OCI-LY1 (cell line): Measurements from ENCODE around the gene LDLR.

Experiments
- H2AFZ ChIP-seq: fragments of 200-600 bp; sonication (generic), shearing (Covaris generic); 2 replicates; pipeline ENCODE4 v1.6.0; 2014; ENCODE audit warnings: antibody characterized with exemption, mild to moderate bottlenecking, low read length
- H3F3A ChIP-seq: fragments of 200-600 bp; sonication (generic), shearing (Covaris generic); 2 replicates; pipeline ENCODE4 v1.6.0; 2014; ENCODE audit warnings: mild to moderate bottlenecking, antibody characterized with exemption, low read length, moderate library complexity; ENCODE audit not compliant: insufficient read depth
- H3K27ac ChIP-seq: fragments of 200-600 bp; sonication (generic); 2 replicates; pipeline ENCODE4 v1.5.1; 2014; ENCODE audit warnings: low read length, mixed run types, mild to moderate bottlenecking, low read depth; ENCODE audit not compliant: poor library complexity, severe bottlenecking
- H3K27me3 ChIP-seq: fragments of 200-600 bp; sonication (generic); 2 replicates; pipeline ENCODE4 v1.6.0; 2014; ENCODE audit warnings: antibody characterized with exemption, mild to moderate bottlenecking, low read length, moderate library complexity; ENCODE audit not compliant: insufficient read depth
- H3K36me3 ChIP-seq: fragments of 200-600 bp; sonication (generic); 2 replicates; pipeline ENCODE4 v1.6.1; 2014; ENCODE audit warnings: mild to moderate bottlenecking, antibody characterized with exemption, low read length, moderate library complexity, mixed read lengths; ENCODE audit not compliant: insufficient read depth
- H3K4me1 ChIP-seq: fragments of 200-600 bp; sonication (generic); 2 replicates; pipeline ENCODE4 v1.5.1; 2014; ENCODE audit warnings: mild to moderate bottlenecking, low read length, moderate library complexity; ENCODE audit not compliant: insufficient read depth, severe bottlenecking
- H3K4me2 ChIP-seq: fragments of 200-600 bp; sonication (generic), shearing (Covaris generic); 2 replicates; pipeline ENCODE4 v1.6.1; 2014; ENCODE audit warnings: low read length
- H3K4me3 ChIP-seq: fragments of 200-600 bp; sonication (generic); 2 replicates; pipeline ENCODE4 v1.5.1; 2014; ENCODE audit warnings: low read length, low read depth, mild to moderate bottlenecking, mixed read lengths; ENCODE audit not compliant: poor library complexity, severe bottlenecking
- H3K79me2 ChIP-seq: fragments of 200-600 bp; shearing (Covaris generic); 2 replicates; pipeline ENCODE4 v1.6.1; 2016; ENCODE audit warnings: mixed run types, low read length, mixed read lengths; ENCODE audit not compliant: insufficient read depth
- H3K9ac ChIP-seq: fragments of 200-600 bp; sonication (generic), shearing (Covaris generic); 2 replicates; pipeline ENCODE4 v1.6.1; 2014; ENCODE audit warnings: mild to moderate bottlenecking, low read length, mixed read lengths
- H3K9me2 ChIP-seq: fragments of 200-600 bp; sonication (generic), shearing (Covaris generic); 2 replicates; pipeline ENCODE4 v1.6.1; 2014; ENCODE audit warnings: low read depth, mild to moderate bottlenecking, low read length, mixed read lengths
- H3K9me3 ChIP-seq: fragments of 200-600 bp; shearing (Covaris generic); 2 replicates; pipeline ENCODE4 v1.6.1; 2014; ENCODE audit warnings: low read length, mixed read lengths
- H4K20me1 ChIP-seq: fragments of 200-600 bp; sonication (generic), shearing (Covaris generic); 2 replicates; pipeline ENCODE4 v1.6.0; 2016; ENCODE audit warnings: mild to moderate bottlenecking, low read length; ENCODE audit not compliant: insufficient read depth
- CTCF ChIP-seq: fragments of 200-600 bp; sonication (generic), shearing (Covaris generic); IDR thresholded peaks from 2 replicates; pipeline ENCODE4 v1.5.1; 2017; ENCODE audit warnings: mild to moderate bottlenecking, antibody characterized with exemption, low read length, moderate library complexity, mixed read lengths
- EZH2 ChIP-seq: fragments of 200-600 bp; sonication (generic), shearing (Covaris generic); IDR thresholded peaks from 2 replicates; pipeline ENCODE4 v1.8.0; 2017; ENCODE audit warnings: borderline replicate concordance, mixed run types, mild to moderate bottlenecking, antibody characterized with exemption, low read length, moderate library complexity, mixed read lengths

LDLR gene

GRCh38 chr19:11106477-11106876 lies 17.2 kb downstream of the LDLR start:
- Histone ChIP-seq H3K4me2 (no peak overlapping the region), H3K79me2 (no peaks in the 10 kb centered on the region), H3K4me3 (no peak overlapping the region), H3K9me2 (no peaks in the 10 kb centered on the region), H3K27me3 (no peaks in the 10 kb centered on the region), H3K27ac (no peak overlapping the region), H3K4me1 (no peaks in the 10 kb centered on the region), H3K9me3 (no peaks in the 10 kb centered on the region), H4K20me1 (no peaks in the 10 kb centered on the region), H3K36me3 (peaks cover 98% of the 10 kb centered on the region), H2AFZ (no peak overlapping the region), H3K9ac (no peak overlapping the region), H3F3A (no peaks in the 10 kb centered on the region)
- TF ChIP-seq EZH2, result no peak
- TF ChIP-seq CTCF, result no peak

GRCh38 chr19:11108746-11109145 lies 19.5 kb downstream of the LDLR start:
- H3K4me1 ChIP-seq, result no peaks in the 10 kb centered on the region
- no peak overlapping the region for H3K9ac ChIP-seq
- TF ChIP-seq CTCF, result no peak
- TF ChIP-seq EZH2, result no peak
- H2AFZ ChIP-seq, result no peak overlapping the region
- no peaks in the 10 kb centered on the region for H3K27me3 ChIP-seq
- no peak overlapping the region for H3K4me2 ChIP-seq
- H3F3A ChIP-seq, result no peaks in the 10 kb centered on the region
- no peak overlapping the region for H3K4me3 ChIP-seq
- H4K20me1 ChIP-seq, result no peaks in the 10 kb centered on the region
- H3K9me3 ChIP-seq, result no peaks in the 10 kb centered on the region
- H3K79me2 ChIP-seq, result no peaks in the 10 kb centered on the region
- H3K36me3 ChIP-seq, result peaks cover 98% of the 10 kb centered on the region
- H3K9me2 ChIP-seq, result no peaks in the 10 kb centered on the region
- no peak overlapping the region for H3K27ac ChIP-seq

- no peak overlapping the region for H3K4me3 ChIP-seq
- no peak overlapping the region for H2AFZ ChIP-seq
- no peaks in the 10 kb centered on the region for H3K79me2 ChIP-seq
- H3K9me2 ChIP-seq, result no peaks in the 10 kb centered on the region
- no peaks in the 10 kb centered on the region for H3F3A ChIP-seq
- no peaks in the 10 kb centered on the region for H4K20me1 ChIP-seq
- no peak overlapping the region for H3K9ac ChIP-seq
- peaks cover 98% of the 10 kb centered on the region for H3K36me3 ChIP-seq
- H3K9me3 ChIP-seq, result no peaks in the 10 kb centered on the region
- no peaks in the 10 kb centered on the region for H3K4me1 ChIP-seq
- TF ChIP-seq EZH2 (no peak), CTCF (no peak)
- no peak overlapping the region for H3K4me2 ChIP-seq
- no peak overlapping the region for H3K27ac ChIP-seq
- no peaks in the 10 kb centered on the region for H3K27me3 ChIP-seq
Observed at GRCh38 chr19:11111117-11111770, 22.0 kb downstream of the LDLR start.
